ENCODE data around the gene OR9A2.
A peak's percentile ranks its signal among the peaks of the same experiment; 100 is the strongest.
"Not testable (repeated sequence)": the region's sequence is repeated elsewhere in the genome, so short reads cannot be mapped to it uniquely, and the experiment has no call there.

Gene OR9A2

DNA sequence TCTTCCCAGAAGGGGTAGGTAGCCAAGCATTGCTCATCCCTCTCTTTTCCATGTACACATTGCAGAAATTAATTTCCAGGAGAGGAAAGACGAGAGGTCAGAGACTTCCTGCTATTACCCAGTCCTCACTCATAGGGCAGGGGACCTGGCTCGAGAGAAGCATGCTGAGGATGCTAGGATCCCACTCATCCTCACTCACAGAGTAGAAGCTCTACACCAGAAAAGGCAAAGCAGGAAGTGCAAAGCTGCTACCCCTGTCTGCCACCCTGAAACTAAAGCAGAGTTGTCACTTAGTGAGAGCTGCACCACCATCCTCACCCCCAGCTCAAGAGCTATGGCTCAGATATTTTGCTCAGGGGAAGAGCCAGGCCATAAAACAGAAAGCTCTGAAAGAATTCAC lies 9.9 kb downstream of the OR9A2 start:
- DNase-seq, result no peak

GRCh38 chr7:143015926-143016490 lies 10.9 kb downstream of the OR9A2 start:
- no peak for DNase-seq

DNA sequence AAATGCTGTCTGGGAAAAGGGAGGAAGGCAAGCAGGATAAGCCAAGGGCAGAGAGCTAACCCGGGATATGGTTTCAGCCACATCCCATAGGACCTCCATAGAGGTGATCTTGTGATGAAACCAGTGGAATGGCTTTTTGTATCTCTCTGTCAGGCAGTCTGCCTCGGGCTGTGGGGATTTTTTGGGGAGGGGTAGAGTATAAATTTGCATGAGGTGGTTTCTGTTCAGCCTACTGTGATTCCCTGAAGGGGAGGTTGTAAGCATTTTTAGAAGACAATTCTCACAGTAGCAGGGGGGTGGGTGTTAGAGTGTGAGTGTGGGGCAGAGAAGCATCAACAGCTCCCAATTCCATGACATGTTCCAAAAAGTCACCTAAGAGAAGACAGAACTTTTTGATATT lies 11.8 kb downstream of the OR9A2 start:
- DNase-seq, result no peak

- DNase-seq, result peak; percentile 13
Measured at GRCh38 chr7:143013893-143014292, 13.0 kb downstream of the OR9A2 start.

- no peak for DNase-seq
Measured at GRCh38 chr7:143013473-143013872, 13.5 kb downstream of the OR9A2 start.

- no peak for DNase-seq
Measured at GRCh38 chr7:143012409-143012808, 14.5 kb downstream of the OR9A2 start.

- DNase-seq, result no peak
Measured at GRCh38 chr7:143012001-143012400, 14.9 kb downstream of the OR9A2 start.

DNA sequence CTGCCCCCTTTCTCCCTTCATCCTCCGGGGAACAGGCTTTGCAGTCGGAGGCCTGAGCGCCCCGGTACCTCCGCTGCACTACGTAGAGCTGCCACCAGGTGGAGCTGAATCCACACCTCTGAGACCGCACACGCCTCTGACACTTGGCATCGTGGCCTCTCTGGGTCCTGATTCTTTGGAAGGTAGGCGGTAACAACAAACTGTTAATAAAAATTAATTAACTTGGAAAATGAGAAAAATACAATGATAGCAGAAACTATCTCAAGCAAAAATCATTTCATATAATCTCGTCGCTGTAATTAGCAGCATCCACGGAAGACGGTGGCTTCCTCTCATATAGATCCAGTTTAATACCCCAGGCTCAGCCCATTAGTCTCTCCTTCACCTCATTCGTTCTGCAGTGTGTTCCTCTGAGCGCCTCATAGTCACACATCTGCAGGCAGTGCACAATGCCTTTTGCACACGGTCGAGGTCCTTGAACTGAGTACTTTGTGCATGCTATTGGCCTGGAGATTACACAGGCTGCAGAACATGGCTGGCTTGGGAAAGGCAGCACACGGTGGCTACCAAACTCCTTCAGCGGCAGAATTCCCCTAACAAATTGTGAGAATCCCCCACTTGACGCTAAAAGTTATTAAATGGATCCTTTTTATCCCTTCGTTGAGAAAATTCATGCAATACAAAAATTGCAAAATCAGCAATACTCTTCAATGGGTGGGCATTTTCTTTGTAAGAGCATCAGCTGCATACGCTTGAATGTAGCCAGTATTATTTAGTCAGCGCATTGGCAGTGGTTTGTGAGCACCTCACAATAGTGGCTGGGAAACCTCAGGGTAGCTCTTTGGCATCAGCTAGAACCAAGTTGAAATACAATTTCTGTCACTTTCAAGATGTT lies 18.7 kb downstream of the OR9A2 start:
- peak; percentile 15 for DNase-seq

DNA sequence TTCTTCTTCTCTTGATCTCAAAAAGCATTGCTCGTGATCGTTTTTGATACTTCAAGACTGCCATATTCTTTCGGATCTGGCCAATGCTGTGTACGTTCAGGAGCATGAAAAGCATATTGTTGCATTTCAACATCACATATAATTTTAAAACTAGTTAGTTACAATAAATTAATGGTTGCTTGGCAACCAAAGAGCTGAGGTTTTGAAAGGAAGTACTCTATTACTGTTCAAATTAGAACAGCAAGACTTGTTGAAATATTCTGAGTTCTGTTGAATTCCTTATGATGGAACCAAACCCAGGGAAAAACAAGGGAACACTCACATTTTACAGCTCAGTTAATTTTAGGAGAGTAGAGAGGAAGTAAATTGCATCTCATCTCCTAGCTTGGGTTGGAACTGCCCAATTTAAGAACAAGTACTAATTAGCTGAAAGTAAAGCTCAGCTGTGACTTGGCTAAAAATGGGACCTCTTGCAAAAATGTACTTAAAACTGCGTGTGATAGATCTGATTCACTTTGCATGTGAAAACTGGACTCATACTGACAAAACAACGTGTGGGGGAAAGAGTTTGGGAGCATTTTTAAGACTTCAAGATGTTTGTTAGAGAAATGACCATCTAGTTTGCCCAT lies 21.2 kb downstream of the OR9A2 start:
- DNase-seq, result no peak

GRCh38 chr7:143003393-143004051 lies 23.4 kb downstream of the OR9A2 start:
- DNase-seq, result no peak

GRCh38 chr7:143002898-143003297 lies 24.0 kb downstream of the OR9A2 start:
- no peak for DNase-seq

DNA sequence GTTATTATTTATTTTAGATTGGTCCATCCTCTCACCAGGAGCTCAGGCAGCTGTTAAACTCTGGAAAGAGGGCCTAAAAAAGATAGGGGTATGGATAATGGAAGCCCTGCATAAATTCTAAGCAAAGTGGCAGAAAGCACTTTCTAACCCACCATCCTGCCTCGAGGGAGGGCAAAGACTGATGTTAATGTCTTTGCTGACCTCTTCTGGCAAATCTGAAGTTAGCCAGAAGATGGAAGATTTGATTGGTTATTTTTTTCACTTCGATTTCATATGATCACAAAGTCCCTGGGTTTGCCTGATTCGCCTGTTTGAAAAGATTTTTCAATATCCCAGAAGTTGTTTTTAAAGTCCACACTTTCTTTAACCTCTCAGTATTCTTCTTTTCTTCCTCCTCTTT lies 24.8 kb downstream of the OR9A2 start:
- no peak for DNase-seq

GRCh38 chr7:143000648-143001047 lies 26.3 kb downstream of the OR9A2 start:
- DNase-seq, result no peak

DNA sequence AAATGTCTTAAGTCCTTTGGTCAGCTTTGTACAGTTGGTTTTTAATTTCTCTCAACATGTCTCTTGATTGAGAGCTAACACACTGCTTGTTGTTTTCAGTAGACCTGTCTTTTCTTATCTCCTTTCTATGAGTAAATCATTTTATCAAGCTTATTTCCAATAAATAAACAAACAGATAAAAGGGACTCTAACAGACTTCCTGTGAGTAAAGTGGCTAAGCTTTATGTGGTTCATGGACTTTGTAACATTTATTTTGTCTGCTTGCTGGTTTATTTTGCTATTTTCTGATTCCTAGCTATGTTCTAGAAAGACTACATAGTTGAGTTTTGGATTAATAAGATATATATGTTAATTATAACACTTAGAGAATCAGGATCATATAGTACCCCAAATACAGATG lies 27.1 kb downstream of the OR9A2 start:
- DNase-seq, result no peak

- no peak for DNase-seq
Measured at GRCh38 chr7:142998966-142999365, 28.0 kb downstream of the OR9A2 start.

DNA sequence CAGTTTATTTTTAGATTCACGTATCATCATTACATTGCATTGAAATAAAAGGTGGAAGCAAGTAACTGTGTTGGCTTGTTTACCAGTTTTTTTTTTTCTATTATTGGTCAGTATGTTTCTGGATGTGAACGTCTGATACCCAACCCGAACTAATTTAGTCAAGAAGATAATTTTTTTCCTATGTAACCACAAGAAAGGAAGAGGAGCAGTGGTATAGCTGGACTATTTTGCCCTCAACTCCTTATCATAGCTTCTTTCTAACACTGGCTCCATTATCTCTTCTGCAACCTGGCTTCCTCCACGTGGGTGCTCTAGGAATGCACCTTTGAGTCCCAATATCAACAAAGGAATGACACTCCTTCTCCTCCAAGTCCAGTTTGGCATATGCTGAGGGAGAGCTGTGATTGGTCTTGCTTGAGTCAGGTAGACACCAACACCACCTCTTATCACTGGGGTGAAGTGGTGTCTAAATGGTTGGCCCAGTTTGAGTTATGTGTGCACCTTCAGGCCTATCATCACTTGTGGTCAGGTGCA lies 29.4 kb downstream of the OR9A2 start:
- no peak for DNase-seq

GRCh38 chr7:142992427-142992826 lies 34.5 kb downstream of the OR9A2 start:
- DNase-seq, result no peak

DNA sequence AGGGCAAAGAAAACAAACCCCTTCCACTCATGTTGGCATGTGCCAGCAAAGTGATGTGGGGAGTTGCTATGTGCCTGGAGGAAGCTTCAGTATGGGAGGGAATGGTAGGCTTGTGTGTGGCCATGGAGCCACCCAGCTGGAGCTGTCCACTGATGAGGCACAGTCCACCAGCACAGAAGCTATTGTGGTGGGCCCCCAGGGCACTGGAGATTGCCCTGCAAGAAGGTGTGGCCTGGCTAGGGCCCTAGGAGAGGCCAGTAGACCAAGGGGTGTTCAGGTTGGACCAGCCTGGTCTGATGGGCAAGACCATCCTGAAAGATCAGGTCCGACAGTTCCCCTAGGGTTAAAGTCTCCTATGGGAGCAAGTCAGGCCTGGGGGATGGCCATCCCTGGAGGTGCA lies 42.6 kb downstream of the OR9A2 start:
- no peak for DNase-seq

GRCh38 chr7:142983825-142984224 lies 43.1 kb downstream of the OR9A2 start:
- DNase-seq, result no peak

- not testable (repeated sequence) for DNase-seq
Measured at GRCh38 chr7:142978402-142978801, 48.5 kb downstream of the OR9A2 start.
